Measurements from ENCODE around the gene WTAP. TPM values are rescaled to one million over a fixed set of nuclear protein-coding genes. Genes with fewer than 3 reads are reported as not detected.

Gene WTAP
- total RNA-seq, 2 donors from 2014 or later, result 73.7 to 84.1 TPM

DNA sequence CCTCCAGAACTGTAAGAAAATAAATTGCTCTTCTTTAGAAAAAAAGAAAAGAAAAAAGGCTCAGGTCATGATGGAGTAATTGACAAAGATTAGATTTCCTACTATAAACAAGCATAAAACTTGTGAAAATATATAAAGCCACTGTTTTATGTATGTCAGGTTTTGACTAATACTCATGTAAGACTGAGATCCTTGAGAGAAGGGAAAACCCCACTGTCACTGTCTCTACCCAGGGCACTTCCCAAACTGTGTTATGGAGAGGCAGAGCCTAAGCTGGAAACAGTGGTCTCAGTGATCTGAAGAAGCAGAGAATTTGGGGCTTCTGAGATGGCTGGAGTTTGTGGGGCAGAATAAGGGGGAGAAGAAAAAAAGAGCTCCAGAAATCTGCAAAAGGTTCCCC is 42.2 kb downstream of the WTAP start:
- no peak for TF ChIP-seq CTCF (IDR thresholded peaks at IDR 0.05)
- H3K9ac ChIP-seq (ENCODE audit: low read depth in 2 of 2, low read length in 2 of 2), result no peak overlapping the region
- H3K27ac ChIP-seq, result no peak overlapping the region
- no peaks in the 10 kb centered on the region for H3K27me3 ChIP-seq
- intact Hi-C loops (cut with DNase I), result no loop called here
- no peak for DNase-seq
- no peaks in the 10 kb centered on the region for H3K36me3 ChIP-seq
- no peaks in the 10 kb centered on the region for H3K9me3 ChIP-seq
- H3K4me1 ChIP-seq, result no peaks in the 10 kb centered on the region
- H3K4me3 ChIP-seq, result no peak overlapping the region

DNA sequence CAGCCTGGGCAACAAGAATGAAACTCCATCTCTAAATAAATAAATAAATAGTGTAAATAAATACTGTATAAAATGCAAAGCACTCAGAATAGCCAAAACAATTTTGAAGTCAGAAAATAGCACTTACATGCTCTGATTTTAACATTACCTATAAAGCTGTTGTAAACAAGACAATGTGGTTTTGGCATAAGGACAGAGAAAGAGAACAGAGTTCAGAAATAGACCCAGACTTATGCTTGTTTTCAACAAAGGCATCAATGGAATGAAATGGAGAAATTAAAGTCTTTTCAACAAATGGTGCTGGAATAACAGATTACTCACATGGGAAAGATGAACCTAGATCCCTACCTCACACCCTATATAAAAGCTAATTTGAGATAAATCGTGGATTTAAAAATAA is 44.9 kb downstream of the WTAP start:
- Histone ChIP-seq H3K9me3 (no peaks in the 10 kb centered on the region), H3K4me3 (no peak overlapping the region), H3K4me1 (no peaks in the 10 kb centered on the region), H3K27ac (no peak overlapping the region), H3K9ac (ENCODE audit: low read depth in 2 of 2, low read length in 2 of 2) (no peak overlapping the region), H3K36me3 (no peaks in the 10 kb centered on the region), H3K27me3 (no peaks in the 10 kb centered on the region)
- intact Hi-C loops (cut with DNase I), result no loop called here
- no peak for TF ChIP-seq CTCF (IDR thresholded peaks at IDR 0.05)
- no peak for DNase-seq

GRCh38 chr6:159777240-159777904 is 50.1 kb downstream of the WTAP start:
- DNase-seq, result peak; percentile 52
- no peaks in the 10 kb centered on the region for H3K27me3 ChIP-seq
- H3K9ac ChIP-seq (ENCODE audit: low read depth in 2 of 2, low read length in 2 of 2), result peak overlapping the region in 1 of 2 donors; percentile 36
- H3K4me3 ChIP-seq, result no peak overlapping the region
- intact Hi-C loops (cut with DNase I), result no loop called here
- H3K9me3 ChIP-seq, result no peaks in the 10 kb centered on the region
- peak overlapping the region; percentile 84 for H3K27ac ChIP-seq
- H3K4me1 ChIP-seq, result no peaks in the 10 kb centered on the region
- TF ChIP-seq CTCF (IDR thresholded peaks at IDR 0.05), result no peak
- peaks cover 4% of the 10 kb centered on the region for H3K36me3 ChIP-seq

DNA sequence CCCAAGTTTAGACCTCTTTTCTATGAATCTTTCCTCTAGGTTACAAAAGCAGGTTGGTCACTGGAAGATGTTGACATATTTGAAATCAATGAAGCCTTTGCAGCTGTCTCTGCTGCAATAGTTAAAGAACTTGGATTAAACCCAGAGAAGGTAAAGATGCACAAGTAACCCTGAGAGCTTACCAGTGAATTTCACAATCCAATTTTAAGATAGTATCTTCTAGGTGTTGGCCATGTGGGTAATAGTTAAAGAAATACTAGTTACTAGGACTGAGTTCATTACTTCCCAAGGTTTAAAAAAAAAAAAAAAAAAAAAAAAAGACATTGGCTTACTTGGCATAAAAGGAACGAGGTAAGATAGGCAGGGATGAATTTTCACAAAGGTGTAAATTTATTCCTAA is 50.8 kb downstream of the WTAP start:
- TF ChIP-seq CTCF (IDR thresholded peaks at IDR 0.05), result no peak
- Histone ChIP-seq H3K9me3 (no peaks in the 10 kb centered on the region), H3K36me3 (peaks cover 4% of the 10 kb centered on the region), H3K27me3 (no peaks in the 10 kb centered on the region), H3K4me3 (no peak overlapping the region), H3K9ac (ENCODE audit: low read depth in 2 of 2, low read length in 2 of 2) (no peak overlapping the region), H3K27ac (peak overlapping the region; percentile 84), H3K4me1 (no peaks in the 10 kb centered on the region)
- intact Hi-C loops (cut with DNase I), result no loop called here
- DNase-seq, result no peak

DNA sequence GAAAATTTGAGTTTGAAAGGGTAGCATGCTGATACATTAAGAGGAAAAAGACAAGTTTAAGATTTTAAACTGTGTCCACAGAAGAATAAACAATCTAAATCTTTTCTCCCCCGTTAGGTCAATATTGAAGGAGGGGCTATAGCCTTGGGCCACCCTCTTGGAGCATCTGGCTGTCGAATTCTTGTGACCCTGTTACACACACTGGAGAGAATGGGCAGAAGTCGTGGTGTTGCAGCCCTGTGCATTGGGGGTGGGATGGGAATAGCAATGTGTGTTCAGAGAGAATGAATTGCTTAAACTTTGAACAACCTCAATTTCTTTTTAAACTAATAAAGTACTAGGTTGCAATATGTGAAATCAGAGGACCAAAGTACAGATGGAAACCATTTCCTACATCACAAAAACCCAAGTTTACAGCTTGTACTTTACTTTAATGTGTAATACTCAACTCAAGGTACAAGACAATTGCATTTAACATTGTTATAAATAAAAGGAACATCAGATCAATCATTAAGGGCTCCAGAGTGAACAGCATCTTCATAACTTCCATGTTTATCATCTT is 51.3 kb downstream of the WTAP start:
- TF ChIP-seq CTCF (IDR thresholded peaks at IDR 0.05), result no peak
- no peak overlapping the region for H3K4me3 ChIP-seq
- H3K4me1 ChIP-seq, result no peaks in the 10 kb centered on the region
- H3K36me3 ChIP-seq, result peaks cover 4% of the 10 kb centered on the region
- intact Hi-C loops (cut with DNase I), result no loop called here
- no peak overlapping the region for H3K9ac ChIP-seq (ENCODE audit: low read depth in 2 of 2, low read length in 2 of 2)
- DNase-seq, result no peak
- no peaks in the 10 kb centered on the region for H3K9me3 ChIP-seq
- peak overlapping the region; percentile 84 for H3K27ac ChIP-seq
- H3K27me3 ChIP-seq, result no peaks in the 10 kb centered on the region
